MCF 10A (cell line): ENCODE measurements around the gene ULK4. TPM values are rescaled to one million over a fixed set of nuclear protein-coding genes. Genes with fewer than 3 reads are reported as not detected.

Experiments
- BruUV-seq: library from RNA; stranded (reverse); fragments of 400-500 nt; replicated peaks from 2 replicates; lab custom pipeline; 2021; lab: Mats Ljungman, UMichigan
- CTCF ChIA-PET: fragments of 300-600 bp; sonication (Branson Sonifier 250); formaldehyde crosslinking; extraction: SDS; loops from one replicate; lab custom pipeline; 2021; ENCODE audit warnings: antibody characterized with exemption, inconsistent platforms; lab: Yijun Ruan, JAX
- POLR2A ChIA-PET: fragments of 300-600, 350-650 bp; sonication (Branson Sonifier 250); formaldehyde crosslinking; extraction: SDS; loops from one replicate; lab custom pipeline; 2020; ENCODE audit warnings: antibody characterized with exemption, inconsistent platforms; lab: Yijun Ruan, JAX
- DNase-seq: peaks from one replicate; pipeline ENCODE4 v3.0.0-alpha.2; 2018; ENCODE audit not compliant: unreplicated experiment
- H3K27ac Mint-ChIP-seq: one replicate; pipeline ENCODE4 v1.8.0; 2022; ENCODE audit warnings: mild to moderate bottlenecking, low read depth, mixed read lengths; ENCODE audit not compliant: unreplicated experiment
- H3K27me3 Mint-ChIP-seq: one replicate; pipeline ENCODE4 v1.8.0; 2022; ENCODE audit warnings: mixed read lengths; ENCODE audit not compliant: insufficient read depth, unreplicated experiment
- H3K36me3 Mint-ChIP-seq: one replicate; pipeline ENCODE4 v1.8.0; 2022; ENCODE audit warnings: mild to moderate bottlenecking, moderate library complexity, mixed read lengths; ENCODE audit not compliant: insufficient read depth, unreplicated experiment
- H3K4me1 Mint-ChIP-seq: one replicate; pipeline ENCODE4 v1.8.0; 2022; ENCODE audit warnings: mixed read lengths; ENCODE audit not compliant: insufficient read depth, unreplicated experiment
- H3K4me3 Mint-ChIP-seq: one replicate; pipeline ENCODE4 v1.8.0; 2022; ENCODE audit warnings: mild to moderate bottlenecking, moderate library complexity, mixed read lengths; ENCODE audit not compliant: unreplicated experiment
- H3K9me3 Mint-ChIP-seq: one replicate; pipeline ENCODE4 v1.8.0; 2022; ENCODE audit warnings: mixed read lengths; ENCODE audit not compliant: unreplicated experiment
- intact Hi-C: fragments of 100-400 bp; cut with micrococcal nuclease; formaldehyde crosslinking; loops from 2 replicates; pipeline ENCODE4 v1.14.1; 2022
- total RNA-seq: library from RNA; stranded (reverse); gene quantifications from 2 replicates; pipeline ENCODE4 v1.2.3, GENCODE V29; 2022
- TF ChIP-seq, protein P1 (sequence below): fragments of 200-600 bp; IDR thresholded peaks from one replicate; pipeline ENCODE4 v1.8.0; 2022; ENCODE audit warnings: antibody characterized with exemption, mild to moderate bottlenecking; ENCODE audit not compliant: unreplicated experiment

Gene ULK4
- total RNA-seq, 1 experiment from 2014 or later = 7.8 TPM

DNA sequence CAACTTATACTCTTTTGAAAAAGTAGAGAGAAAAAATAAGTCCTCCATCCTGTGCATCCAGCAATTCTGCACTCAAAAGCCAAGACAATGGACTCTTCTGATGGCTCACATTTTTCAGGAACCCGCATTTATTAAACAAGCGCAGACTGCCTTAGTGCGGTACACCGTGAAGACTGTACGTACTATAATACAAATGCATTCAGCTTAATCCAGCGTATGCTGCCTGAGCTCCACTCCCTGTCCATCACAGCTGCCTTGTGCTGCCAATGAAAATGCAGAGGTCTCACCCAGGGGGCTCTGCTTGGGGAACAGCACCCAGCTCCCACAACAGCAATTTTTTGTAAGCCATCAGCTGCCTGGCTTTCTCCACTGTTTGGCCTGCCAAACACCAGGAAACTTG lies 350.9 kb downstream of the ULK4 start:
- TF ChIP-seq, protein P1, sequence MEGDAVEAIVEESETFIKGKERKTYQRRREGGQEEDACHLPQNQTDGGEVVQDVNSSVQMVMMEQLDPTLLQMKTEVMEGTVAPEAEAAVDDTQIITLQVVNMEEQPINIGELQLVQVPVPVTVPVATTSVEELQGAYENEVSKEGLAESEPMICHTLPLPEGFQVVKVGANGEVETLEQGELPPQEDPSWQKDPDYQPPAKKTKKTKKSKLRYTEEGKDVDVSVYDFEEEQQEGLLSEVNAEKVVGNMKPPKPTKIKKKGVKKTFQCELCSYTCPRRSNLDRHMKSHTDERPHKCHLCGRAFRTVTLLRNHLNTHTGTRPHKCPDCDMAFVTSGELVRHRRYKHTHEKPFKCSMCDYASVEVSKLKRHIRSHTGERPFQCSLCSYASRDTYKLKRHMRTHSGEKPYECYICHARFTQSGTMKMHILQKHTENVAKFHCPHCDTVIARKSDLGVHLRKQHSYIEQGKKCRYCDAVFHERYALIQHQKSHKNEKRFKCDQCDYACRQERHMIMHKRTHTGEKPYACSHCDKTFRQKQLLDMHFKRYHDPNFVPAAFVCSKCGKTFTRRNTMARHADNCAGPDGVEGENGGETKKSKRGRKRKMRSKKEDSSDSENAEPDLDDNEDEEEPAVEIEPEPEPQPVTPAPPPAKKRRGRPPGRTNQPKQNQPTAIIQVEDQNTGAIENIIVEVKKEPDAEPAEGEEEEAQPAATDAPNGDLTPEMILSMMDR = no peak
- CTCF ChIA-PET = interaction anchor here (1.0 kb wide), 1 partner anchor 11 kb away, joined by 3 read pairs; no protein-coding TSS in a partner anchor
- no peak overlapping the region for H3K27ac Mint-ChIP-seq
- peaks cover 5% of the 10 kb centered on the region for H3K36me3 Mint-ChIP-seq
- no TSS peak for BruUV-seq
- intact Hi-C loops = no loop called here
- no peaks in the 10 kb centered on the region for H3K9me3 Mint-ChIP-seq
- POLR2A ChIA-PET = no interaction called here
- no peak overlapping the region for H3K4me3 Mint-ChIP-seq
- H3K27me3 Mint-ChIP-seq = no peaks in the 10 kb centered on the region
- DNase-seq = no peak
- no peaks in the 10 kb centered on the region for H3K4me1 Mint-ChIP-seq

DNA sequence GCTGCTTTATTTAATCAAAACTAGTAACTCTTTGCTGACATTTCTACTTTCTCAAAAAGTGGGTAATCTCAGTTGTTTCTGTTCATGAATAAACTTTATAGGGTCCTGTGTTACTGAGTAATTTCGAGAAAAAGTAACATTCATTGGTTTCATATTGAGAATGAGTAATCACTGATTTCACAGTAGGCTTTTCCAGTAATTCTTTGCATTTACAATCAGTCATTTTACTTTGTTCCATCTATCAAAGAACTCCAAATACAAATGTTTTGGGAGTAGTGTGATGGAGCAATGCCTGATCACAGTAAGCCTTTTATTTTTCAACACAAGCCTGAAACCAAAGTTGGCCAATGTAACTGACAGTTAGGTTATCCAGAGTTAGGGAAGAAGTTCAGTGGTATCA lies 353.6 kb downstream of the ULK4 start:
- CTCF ChIA-PET = no interaction called here
- H3K27me3 Mint-ChIP-seq = no peaks in the 10 kb centered on the region

DNA sequence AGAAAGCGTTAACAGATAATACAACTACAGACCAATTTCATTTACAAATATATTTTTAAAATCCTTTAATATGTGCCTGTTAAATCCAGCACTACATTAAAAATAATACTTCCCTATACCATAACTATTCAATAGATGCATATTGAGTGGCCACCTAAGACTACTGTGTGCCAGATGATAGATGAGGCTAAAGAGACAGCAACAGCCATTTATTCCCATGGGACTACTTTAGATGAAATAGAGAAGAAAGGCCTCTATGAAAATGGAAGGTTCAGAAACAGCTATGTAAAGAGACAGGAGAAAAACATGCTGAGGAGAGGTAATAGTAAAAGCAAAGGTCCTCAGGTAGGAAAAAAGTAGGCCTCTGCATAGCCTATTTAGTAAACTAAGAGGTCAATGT lies 358.1 kb downstream of the ULK4 start:
- TF ChIP-seq, protein P1 = no peak
- Mint-ChIP-seq H3K4me3 (no peak overlapping the region), H3K27ac (no peak overlapping the region), H3K36me3 (no peaks in the 10 kb centered on the region), H3K27me3 (no peaks in the 10 kb centered on the region), H3K9me3 (no peaks in the 10 kb centered on the region), H3K4me1 (no peaks in the 10 kb centered on the region)
- no TSS peak for BruUV-seq
- POLR2A ChIA-PET = no interaction called here
- intact Hi-C loops = no loop called here
- no peak for DNase-seq
- CTCF ChIA-PET = no interaction called here

More for the DNA sequence above, 353.6 kb downstream of the ULK4 start:
- no peak for DNase-seq
- Mint-ChIP-seq H3K27ac (no peak overlapping the region), H3K4me1 (no peaks in the 10 kb centered on the region), H3K4me3 (no peak overlapping the region), H3K36me3 (peaks cover 5% of the 10 kb centered on the region), H3K9me3 (no peaks in the 10 kb centered on the region)
- POLR2A ChIA-PET = no interaction called here
- TF ChIP-seq, protein P1 = no peak
- BruUV-seq = no TSS peak
- intact Hi-C loops = no loop called here

DNA sequence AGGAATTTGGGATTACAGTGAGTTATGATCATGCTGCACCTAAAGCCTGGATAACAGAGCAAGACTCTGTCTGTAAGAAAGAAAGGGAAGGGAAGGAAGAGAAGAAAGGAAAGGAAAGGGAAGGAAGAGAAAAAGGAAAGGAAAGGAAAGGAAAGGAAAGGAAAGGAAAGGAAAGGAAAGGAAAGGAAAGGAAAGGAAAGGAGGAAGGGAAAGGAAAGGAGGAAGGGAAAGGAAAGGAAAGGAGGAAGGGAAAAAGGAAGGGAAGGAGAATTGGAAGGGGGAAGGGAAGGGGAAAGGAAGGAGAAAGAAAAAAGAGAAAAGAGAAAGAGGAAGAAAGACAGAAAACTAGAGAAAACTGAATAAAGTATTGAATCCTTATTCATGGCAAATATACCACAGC lies 359.8 kb downstream of the ULK4 start:
- ChIA-PET POLR2A (no interaction called here), CTCF (no interaction called here)
- H3K27ac Mint-ChIP-seq = peak overlapping the region; percentile 13
- no peaks in the 10 kb centered on the region for H3K9me3 Mint-ChIP-seq
- intact Hi-C loops = no loop called here
- no peaks in the 10 kb centered on the region for H3K27me3 Mint-ChIP-seq
- no peaks in the 10 kb centered on the region for H3K4me1 Mint-ChIP-seq
- no peak overlapping the region for H3K4me3 Mint-ChIP-seq
- no TSS peak for BruUV-seq
- TF ChIP-seq, protein P1 = no peak
- DNase-seq = no peak
- no peaks in the 10 kb centered on the region for H3K36me3 Mint-ChIP-seq
